Erythroblast (primary cell): ENCODE data around the gene BMP8B.

Experiments used
- GATA1 ChIP-seq: IDR thresholded peaks from 2 replicates; pipeline ENCODE4 v1.6.1; 2011; ENCODE audit warnings: low read depth, mild to moderate bottlenecking, control low read depth, low read length, moderate library complexity
- POLR2A ChIP-seq: IDR thresholded peaks from 2 replicates; pipeline ENCODE4 v1.6.1; 2011; ENCODE audit warnings: mild to moderate bottlenecking, low read length

GRCh38 chr1:39726600-39726999, 62.1 kb downstream of the BMP8B start:
- TF ChIP-seq POLR2A (no peak), GATA1 (no peak)
